ENCODE data around the gene ADCY2. TPM values are rescaled to one million over a fixed set of nuclear protein-coding genes. Genes with fewer than 3 reads are reported as not detected.

The ADCY2 gene
- polyA plus RNA-seq: 4.7 TPM
- long read RNA-seq, donor 1: 0 reads
- long read RNA-seq, donor 2: 0 reads
- long read RNA-seq, donor 3, full-length matches to known transcripts: 3 of 3 reads
- long read RNA-seq, donor 3, partial matches to known transcripts: 0 of 3 reads
- long read RNA-seq, donor 3, other reads (novel, unspliced or antisense): 0 of 3 reads
- long read RNA-seq, donor 4: 0 reads
- long read RNA-seq, donor 5: 0 reads
- long read RNA-seq, donor 6, full-length matches to known transcripts: 1 of 1 reads
- long read RNA-seq, donor 6, partial matches to known transcripts: 0 of 1 reads
- long read RNA-seq, donor 6, other reads (novel, unspliced or antisense): 0 of 1 reads
- long read RNA-seq, donor 7: 0 reads
- long read RNA-seq, donor 8: 0 reads
- long read RNA-seq, donor 9: 0 reads
- long read RNA-seq, donor 10: 0 reads
- long read RNA-seq, donor 11: 0 reads

- H3K27me3 ChIP-seq (ENCODE audit: control insufficient read depth, insufficient read depth, low read length): peaks cover 29% of the 10 kb centered on the region
- DNase-seq: peak in 1 of 2 donors; percentile 43
- H3K36me3 ChIP-seq (ENCODE audit: control insufficient read depth, insufficient read depth, low read length): no peaks in the 10 kb centered on the region
- WGBS (ENCODE audit: insufficient coverage, low lambda C conversion rate): no CpG with 5 or more reads among the region's 121 CpGs
- H3K4me3 ChIP-seq (ENCODE audit: low read length): peak within 1 kb of the TSS; percentile 45
- no peak within 1 kb of the TSS for H3K27ac ChIP-seq (ENCODE audit: low read length)
- H3K9me3 ChIP-seq (ENCODE audit: control insufficient read depth, low read depth, low read length): no peaks in the 10 kb centered on the region
- H3K4me1 ChIP-seq (ENCODE audit: control insufficient read depth, insufficient read depth, low read length): peaks cover 14% of the 10 kb centered on the region
These were observed at the start of gene ADCY2 for GRCh38 chr5:7395947-7396712. Gene ADCY2 (plus strand): TSS chr5:7396138. CDS start chr5:7396297, 159 bp downstream.

DNA sequence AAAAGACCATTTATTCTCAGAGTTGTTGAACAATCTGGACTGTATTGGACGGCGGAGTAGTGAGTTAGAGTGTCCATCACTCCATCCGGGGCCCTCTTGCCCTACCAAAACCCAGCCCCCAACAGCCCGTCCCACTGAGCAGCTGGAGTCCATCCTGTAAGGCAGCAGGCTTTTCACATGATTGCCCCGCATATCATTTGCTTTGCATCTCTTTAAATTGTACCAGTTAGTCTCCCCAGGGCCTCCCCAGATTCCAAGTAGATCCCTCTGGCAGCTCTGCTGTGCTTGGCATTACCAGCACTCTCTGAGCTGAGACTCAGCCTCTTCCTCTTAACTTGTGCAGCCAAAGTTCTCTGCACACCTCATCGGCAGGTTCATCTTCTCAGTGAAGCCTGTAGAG is 48.6 kb upstream of the ADCY2 start:
- Histone ChIP-seq H3K4me3 (ENCODE audit: low read length) (no peak overlapping the region), H3K27me3 (ENCODE audit: control insufficient read depth, insufficient read depth, low read length) (no peaks in the 10 kb centered on the region), H3K27ac (ENCODE audit: low read length) (no peak overlapping the region), H3K4me1 (ENCODE audit: control insufficient read depth, insufficient read depth, low read length) (no peaks in the 10 kb centered on the region), H3K36me3 (ENCODE audit: control insufficient read depth, insufficient read depth, low read length) (no peaks in the 10 kb centered on the region), H3K9me3 (ENCODE audit: control insufficient read depth, low read depth, low read length) (no peaks in the 10 kb centered on the region)
- DNase-seq: no peak
- WGBS (ENCODE audit: insufficient coverage, low lambda C conversion rate): 88% methylated on average over 1 of the region's 6 CpGs

GRCh38 chr5:7348168-7348854 is 47.6 kb upstream of the ADCY2 start:
- Histone ChIP-seq H3K9me3 (ENCODE audit: control insufficient read depth, low read depth, low read length) (no peaks in the 10 kb centered on the region), H3K27me3 (ENCODE audit: control insufficient read depth, insufficient read depth, low read length) (no peaks in the 10 kb centered on the region), H3K36me3 (ENCODE audit: control insufficient read depth, insufficient read depth, low read length) (no peaks in the 10 kb centered on the region), H3K4me1 (ENCODE audit: control insufficient read depth, insufficient read depth, low read length) (no peaks in the 10 kb centered on the region), H3K4me3 (ENCODE audit: low read length) (no peak overlapping the region), H3K27ac (ENCODE audit: low read length) (no peak overlapping the region)
- 60% methylated on average over 1 of the region's 8 CpGs for WGBS (ENCODE audit: insufficient coverage, low lambda C conversion rate)
- no peak for DNase-seq

- H3K27ac ChIP-seq (ENCODE audit: low read length): no peak overlapping the region
- no peaks in the 10 kb centered on the region for H3K27me3 ChIP-seq (ENCODE audit: control insufficient read depth, insufficient read depth, low read length)
- H3K9me3 ChIP-seq (ENCODE audit: control insufficient read depth, low read depth, low read length): no peaks in the 10 kb centered on the region
- no peaks in the 10 kb centered on the region for H3K4me1 ChIP-seq (ENCODE audit: control insufficient read depth, insufficient read depth, low read length)
- 91% methylated on average over 4 of the region's 5 CpGs for WGBS (ENCODE audit: insufficient coverage, low lambda C conversion rate)
- H3K4me3 ChIP-seq (ENCODE audit: low read length): no peak overlapping the region
- no peaks in the 10 kb centered on the region for H3K36me3 ChIP-seq (ENCODE audit: control insufficient read depth, insufficient read depth, low read length)
- DNase-seq: no peak
These were observed 34.3 kb upstream of the ADCY2 start for GRCh38 chr5:7361593-7361992.

DNA sequence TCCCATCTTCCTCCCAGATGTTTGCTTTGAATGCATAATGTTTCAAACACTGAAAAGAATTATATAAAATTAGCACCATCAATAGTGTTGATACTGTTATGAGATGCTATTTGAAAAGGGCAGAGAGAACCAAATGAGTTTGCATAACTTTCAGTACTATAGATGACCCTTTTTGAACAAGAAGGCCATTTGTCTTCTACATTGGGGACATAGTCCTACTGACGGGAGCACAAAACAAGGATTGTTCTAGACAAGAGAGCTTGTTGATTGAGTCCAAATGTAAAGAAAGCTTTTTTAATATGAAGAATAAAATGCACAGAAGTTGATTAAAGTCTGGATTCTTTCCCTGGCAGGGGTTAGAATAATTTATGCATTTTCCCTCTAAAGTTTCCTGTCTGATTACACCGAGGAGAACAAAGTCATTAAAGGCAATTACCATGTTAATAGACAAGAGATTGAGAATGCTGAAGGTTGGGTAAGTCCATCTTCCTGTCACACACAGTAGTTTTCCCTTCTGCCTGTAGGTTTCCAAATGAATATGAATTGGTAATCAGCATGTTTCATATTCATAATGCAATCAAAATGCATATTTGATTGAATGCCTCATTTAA is 32.8 kb upstream of the ADCY2 start:
- no peak for DNase-seq
- Histone ChIP-seq H3K27ac (ENCODE audit: low read length) (no peak overlapping the region), H3K9me3 (ENCODE audit: control insufficient read depth, low read depth, low read length) (no peaks in the 10 kb centered on the region), H3K27me3 (ENCODE audit: control insufficient read depth, insufficient read depth, low read length) (no peaks in the 10 kb centered on the region), H3K36me3 (ENCODE audit: control insufficient read depth, insufficient read depth, low read length) (no peaks in the 10 kb centered on the region), H3K4me3 (ENCODE audit: low read length) (no peak overlapping the region), H3K4me1 (ENCODE audit: control insufficient read depth, insufficient read depth, low read length) (no peaks in the 10 kb centered on the region)
- WGBS (ENCODE audit: insufficient coverage, low lambda C conversion rate): 83% methylated on average over 2 of the region's 2 CpGs

GRCh38 chr5:7364226-7364875 is 31.6 kb upstream of the ADCY2 start:
- H3K9me3 ChIP-seq (ENCODE audit: control insufficient read depth, low read depth, low read length): no peaks in the 10 kb centered on the region
- no peaks in the 10 kb centered on the region for H3K4me1 ChIP-seq (ENCODE audit: control insufficient read depth, insufficient read depth, low read length)
- H3K27ac ChIP-seq (ENCODE audit: low read length): no peak overlapping the region
- 50% methylated on average over 1 of the region's 3 CpGs for WGBS (ENCODE audit: insufficient coverage, low lambda C conversion rate)
- H3K36me3 ChIP-seq (ENCODE audit: control insufficient read depth, insufficient read depth, low read length): no peaks in the 10 kb centered on the region
- no peak for DNase-seq
- no peaks in the 10 kb centered on the region for H3K27me3 ChIP-seq (ENCODE audit: control insufficient read depth, insufficient read depth, low read length)
- no peak overlapping the region for H3K4me3 ChIP-seq (ENCODE audit: low read length)

- no peaks in the 10 kb centered on the region for H3K27me3 ChIP-seq (ENCODE audit: control insufficient read depth, insufficient read depth, low read length)
- WGBS (ENCODE audit: insufficient coverage, low lambda C conversion rate): no CpG with 5 or more reads among the region's 4 CpGs
- no peak for DNase-seq
These were observed 28.2 kb upstream of the ADCY2 start for GRCh38 chr5:7367780-7368179.

DNA sequence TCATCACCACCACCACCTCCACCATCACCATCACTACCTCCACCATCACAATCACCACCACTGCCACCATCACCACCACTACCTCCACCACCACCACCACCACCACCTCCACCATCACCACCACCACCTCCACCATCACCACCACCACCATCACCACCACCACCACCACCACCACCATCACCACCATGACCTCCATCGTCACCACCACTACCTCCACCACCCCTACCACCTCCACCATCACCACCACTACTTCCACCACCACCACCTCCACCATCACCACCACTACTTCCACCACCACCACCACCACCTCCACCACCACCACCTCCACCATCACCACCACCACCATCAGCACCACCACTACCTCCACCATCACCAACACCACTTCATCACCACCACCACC is 23.5 kb upstream of the ADCY2 start:
- Histone ChIP-seq H3K36me3 (ENCODE audit: control insufficient read depth, insufficient read depth, low read length) (no peaks in the 10 kb centered on the region), H3K9me3 (ENCODE audit: control insufficient read depth, low read depth, low read length) (peaks cover 16% of the 10 kb centered on the region), H3K27ac (ENCODE audit: low read length) (no peak overlapping the region), H3K27me3 (ENCODE audit: control insufficient read depth, insufficient read depth, low read length) (no peaks in the 10 kb centered on the region), H3K4me3 (ENCODE audit: low read length) (no peak overlapping the region), H3K4me1 (ENCODE audit: control insufficient read depth, insufficient read depth, low read length) (no peaks in the 10 kb centered on the region)
- no peak for DNase-seq
- WGBS (ENCODE audit: insufficient coverage, low lambda C conversion rate): no CpG with 5 or more reads among the region's 1 CpG

More at GRCh38 chr5:7367780-7368179, 28.2 kb upstream of the ADCY2 start:
- peaks cover 16% of the 10 kb centered on the region for H3K9me3 ChIP-seq (ENCODE audit: control insufficient read depth, low read depth, low read length)
- H3K4me3 ChIP-seq (ENCODE audit: low read length): no peak overlapping the region
- no peak overlapping the region for H3K27ac ChIP-seq (ENCODE audit: low read length)
- no peaks in the 10 kb centered on the region for H3K36me3 ChIP-seq (ENCODE audit: control insufficient read depth, insufficient read depth, low read length)
- no peaks in the 10 kb centered on the region for H3K4me1 ChIP-seq (ENCODE audit: control insufficient read depth, insufficient read depth, low read length)

- no peak for DNase-seq
These were observed 21.8 kb upstream of the ADCY2 start for GRCh38 chr5:7374186-7374585.

More at GRCh38 chr5:7374186-7374585, 21.8 kb upstream of the ADCY2 start:
- WGBS (ENCODE audit: insufficient coverage, low lambda C conversion rate): 72% methylated on average over 2 of the region's 4 CpGs
- Histone ChIP-seq H3K36me3 (ENCODE audit: control insufficient read depth, insufficient read depth, low read length) (no peaks in the 10 kb centered on the region), H3K4me3 (ENCODE audit: low read length) (no peak overlapping the region), H3K4me1 (ENCODE audit: control insufficient read depth, insufficient read depth, low read length) (no peaks in the 10 kb centered on the region), H3K9me3 (ENCODE audit: control insufficient read depth, low read depth, low read length) (peaks cover 16% of the 10 kb centered on the region), H3K27me3 (ENCODE audit: control insufficient read depth, insufficient read depth, low read length) (no peaks in the 10 kb centered on the region), H3K27ac (ENCODE audit: low read length) (no peak overlapping the region)

All from large intestine (tissue), 12 donors.